HFFc6 (cell line): Measurements from ENCODE around the gene METTL1. TPM values are rescaled to one million over a fixed set of nuclear protein-coding genes. Genes with fewer than 3 reads are reported as not detected.
A peak's percentile ranks its signal among the peaks of the same experiment; 100 is the strongest.

Experiments used
- DNase-seq: peaks from one replicate; pipeline ENCODE4 v3.0.0-alpha.2; 2018
- H3K27ac Mint-ChIP-seq: 2 replicates; pipeline ENCODE4 v1.8.0; 2020; ENCODE audit warnings: mild to moderate bottlenecking, mixed read lengths
- H3K27me3 Mint-ChIP-seq: 2 replicates; pipeline ENCODE4 v1.8.0; 2021; ENCODE audit warnings: mild to moderate bottlenecking, moderate library complexity, mixed read lengths; ENCODE audit not compliant: insufficient read depth
- H3K36me3 Mint-ChIP-seq: 2 replicates; pipeline ENCODE4 v1.8.0; 2021; ENCODE audit warnings: low read depth, mixed read lengths
- H3K4me1 Mint-ChIP-seq: 2 replicates; pipeline ENCODE4 v1.8.0; 2020; ENCODE audit warnings: low read depth, mixed read lengths
- H3K4me3 Mint-ChIP-seq: 2 replicates; pipeline ENCODE4 v1.8.0; 2020; ENCODE audit warnings: mild to moderate bottlenecking, moderate library complexity, mixed read lengths
- H3K9me3 Mint-ChIP-seq: 2 replicates; pipeline ENCODE4 v1.8.0; 2020; ENCODE audit warnings: mild to moderate bottlenecking, mixed read lengths
- total RNA-seq, 6 experiments: library from RNA; stranded (reverse); fragmentation: NEBNext Ultra II Directional; extraction: Animal tissue kit (Norgen Biotek cat#: 25700); gene quantifications; 2 replicates in 1 of 6; 3 replicates in 5 of 6; pipeline ENCODE4 v1.2.3, GENCODE V29; 2021
- TF ChIP-seq, protein P1 (sequence below): fragments of 200-600 bp; sonication (generic); IDR thresholded peaks from 2 replicates; pipeline ENCODE4 v1.5.0; 2021; ENCODE audit warnings: antibody characterized with exemption, mild to moderate bottlenecking

Gene METTL1
- total RNA-seq, 6 experiments from 2014 or later, result 30.0 to 41.8 (median 36.0) TPM

DNA sequence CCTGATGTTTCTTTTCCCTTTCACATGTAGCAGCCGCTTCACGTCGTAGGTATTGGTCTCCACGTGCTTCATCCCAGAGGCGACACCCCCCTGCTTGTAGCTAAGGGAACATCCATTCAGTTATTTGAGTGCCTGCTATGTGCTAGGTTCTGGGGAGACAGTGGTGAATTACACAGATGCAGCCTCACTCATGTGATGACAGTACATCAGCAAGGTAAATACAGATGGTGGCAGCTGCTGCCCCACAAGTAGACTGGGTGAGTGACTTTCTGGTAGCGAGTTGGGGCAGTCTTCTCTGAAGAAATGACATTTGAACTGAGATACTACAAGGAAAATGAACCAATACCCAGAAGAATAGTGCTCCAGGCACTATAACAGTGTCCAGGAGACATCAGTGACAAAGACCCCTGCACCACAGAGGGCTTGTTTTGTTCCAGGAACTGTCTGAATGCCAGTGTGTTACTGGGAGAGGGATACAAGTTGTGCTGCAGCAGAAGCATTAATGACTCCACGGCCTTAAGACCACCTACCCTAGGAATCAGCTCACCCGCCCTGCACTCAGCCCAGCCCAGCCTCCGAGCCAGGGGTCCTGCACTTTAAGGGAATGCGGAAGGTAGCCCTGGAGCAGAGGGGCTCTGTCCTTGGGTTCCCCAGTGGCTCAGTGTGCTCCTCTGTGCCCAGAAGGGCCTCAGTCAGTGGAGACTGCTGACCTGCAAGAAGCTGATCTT, 39.3 kb upstream of the METTL1 start:
- Mint-ChIP-seq H3K36me3 (0 out of 2 replicates have a peak, but pooled peaks cover 4% of the 10 kb centered on the region), H3K27me3 (no peaks in the 10 kb centered on the region), H3K9me3 (no peaks in the 10 kb centered on the region), H3K27ac (no peak overlapping the region), H3K4me1 (peaks cover 9% of the 10 kb centered on the region), H3K4me3 (no peak overlapping the region)
- TF ChIP-seq, protein P1, sequence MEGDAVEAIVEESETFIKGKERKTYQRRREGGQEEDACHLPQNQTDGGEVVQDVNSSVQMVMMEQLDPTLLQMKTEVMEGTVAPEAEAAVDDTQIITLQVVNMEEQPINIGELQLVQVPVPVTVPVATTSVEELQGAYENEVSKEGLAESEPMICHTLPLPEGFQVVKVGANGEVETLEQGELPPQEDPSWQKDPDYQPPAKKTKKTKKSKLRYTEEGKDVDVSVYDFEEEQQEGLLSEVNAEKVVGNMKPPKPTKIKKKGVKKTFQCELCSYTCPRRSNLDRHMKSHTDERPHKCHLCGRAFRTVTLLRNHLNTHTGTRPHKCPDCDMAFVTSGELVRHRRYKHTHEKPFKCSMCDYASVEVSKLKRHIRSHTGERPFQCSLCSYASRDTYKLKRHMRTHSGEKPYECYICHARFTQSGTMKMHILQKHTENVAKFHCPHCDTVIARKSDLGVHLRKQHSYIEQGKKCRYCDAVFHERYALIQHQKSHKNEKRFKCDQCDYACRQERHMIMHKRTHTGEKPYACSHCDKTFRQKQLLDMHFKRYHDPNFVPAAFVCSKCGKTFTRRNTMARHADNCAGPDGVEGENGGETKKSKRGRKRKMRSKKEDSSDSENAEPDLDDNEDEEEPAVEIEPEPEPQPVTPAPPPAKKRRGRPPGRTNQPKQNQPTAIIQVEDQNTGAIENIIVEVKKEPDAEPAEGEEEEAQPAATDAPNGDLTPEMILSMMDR, result no peak
- DNase-seq, result no peak

DNA sequence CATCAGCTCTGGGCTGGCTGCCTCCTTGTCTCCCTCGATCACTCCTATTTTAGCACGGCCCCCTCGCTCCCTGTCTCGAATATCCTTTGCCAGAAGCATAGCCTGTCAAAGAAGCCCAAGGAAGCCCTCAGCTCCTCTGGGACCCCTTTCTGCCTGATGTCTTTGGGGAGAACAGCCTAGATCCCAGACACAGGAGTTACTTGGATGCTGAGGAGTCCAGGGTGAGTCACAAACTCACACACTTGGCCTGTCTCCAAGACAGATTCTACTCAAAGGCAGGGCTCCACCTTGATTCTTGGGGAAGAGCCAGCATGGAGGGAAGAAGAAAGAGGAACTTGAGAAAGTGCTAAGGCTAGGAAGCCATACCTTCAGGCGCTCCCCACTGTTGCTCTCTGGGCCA, 38.5 kb upstream of the METTL1 start:
- 0 out of 2 replicates have a peak, but pooled peaks cover 4% of the 10 kb centered on the region for H3K36me3 Mint-ChIP-seq
- no peaks in the 10 kb centered on the region for H3K27me3 Mint-ChIP-seq
- H3K27ac Mint-ChIP-seq, result no peak overlapping the region
- no peaks in the 10 kb centered on the region for H3K9me3 Mint-ChIP-seq
- TF ChIP-seq, protein P1, result no peak
- DNase-seq, result peak; percentile 48
- no peak overlapping the region for H3K4me3 Mint-ChIP-seq
- H3K4me1 Mint-ChIP-seq, result peaks cover 8% of the 10 kb centered on the region

DNA sequence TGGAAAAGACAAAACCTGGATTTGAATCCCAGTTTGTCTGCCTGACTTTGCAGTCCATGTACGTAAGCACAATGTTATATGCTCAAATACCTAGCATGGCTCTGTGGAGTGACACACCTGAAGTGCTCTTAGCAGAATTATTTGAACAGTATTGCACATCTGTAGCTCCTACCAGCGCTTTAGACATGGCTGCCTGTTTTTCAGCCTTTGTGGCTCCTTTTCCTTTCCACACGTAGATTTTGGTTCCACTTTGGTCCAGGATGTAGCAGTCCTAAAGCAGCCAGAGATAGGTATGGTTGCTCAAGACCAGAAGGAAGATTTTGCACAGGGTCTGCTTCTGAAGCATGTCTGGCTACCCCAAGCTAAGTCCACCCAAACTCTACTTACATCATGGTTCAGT, 37.5 kb upstream of the METTL1 start:
- 0 out of 2 replicates have a peak, but pooled peaks cover 4% of the 10 kb centered on the region for H3K36me3 Mint-ChIP-seq
- H3K27me3 Mint-ChIP-seq, result no peaks in the 10 kb centered on the region
- TF ChIP-seq, protein P1, result no peak
- no peak for DNase-seq
- peaks cover 8% of the 10 kb centered on the region for H3K4me1 Mint-ChIP-seq
- H3K4me3 Mint-ChIP-seq, result no peak overlapping the region
- H3K27ac Mint-ChIP-seq, result no peak overlapping the region
- H3K9me3 Mint-ChIP-seq, result no peaks in the 10 kb centered on the region

DNA sequence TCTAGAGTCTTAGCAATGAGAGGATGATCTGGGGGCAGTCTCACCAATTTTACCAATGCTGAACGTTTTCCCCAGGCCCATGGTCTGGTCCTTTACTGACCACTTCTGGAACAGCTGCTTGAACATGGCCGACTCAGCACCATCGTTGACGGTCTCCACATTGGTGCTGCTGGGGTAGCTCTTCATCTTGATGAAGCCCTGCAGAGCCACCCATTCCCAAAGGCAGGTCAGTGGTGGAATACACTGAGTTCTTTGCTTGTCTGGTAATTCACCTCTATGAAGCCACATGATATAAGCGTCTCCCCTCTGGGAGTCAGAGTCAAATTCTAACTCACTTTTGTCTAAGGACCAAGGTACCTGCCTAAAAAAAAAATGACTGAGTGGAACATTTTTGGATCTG, 36.4 kb upstream of the METTL1 start:
- no peak for DNase-seq
- no peaks in the 10 kb centered on the region for H3K9me3 Mint-ChIP-seq
- H3K27me3 Mint-ChIP-seq, result no peaks in the 10 kb centered on the region
- no peak overlapping the region for H3K27ac Mint-ChIP-seq
- peaks cover 8% of the 10 kb centered on the region for H3K4me1 Mint-ChIP-seq
- H3K4me3 Mint-ChIP-seq, result no peak overlapping the region
- H3K36me3 Mint-ChIP-seq, result 0 out of 2 replicates have a peak, but pooled peaks cover 4% of the 10 kb centered on the region
- TF ChIP-seq, protein P1, result no peak

DNA sequence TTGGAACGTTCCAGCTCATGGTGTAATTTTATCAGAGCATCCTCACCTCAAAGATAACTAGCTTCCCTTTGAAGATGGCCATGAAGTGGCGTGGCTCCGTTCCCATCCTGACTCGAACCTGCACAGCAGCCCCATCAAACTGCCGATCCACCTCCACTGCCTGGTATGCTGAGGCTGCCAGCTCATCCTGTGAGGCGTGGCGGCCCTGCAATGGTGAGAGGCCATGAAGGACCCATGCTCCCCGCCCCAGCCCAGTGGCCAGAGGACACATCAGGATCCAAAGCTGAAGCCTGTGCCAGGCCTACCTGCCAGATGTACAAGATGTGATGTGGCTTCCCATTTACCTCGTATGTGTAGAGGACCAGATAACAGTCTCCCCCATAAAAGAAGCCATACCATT, 35.4 kb upstream of the METTL1 start:
- Mint-ChIP-seq H3K9me3 (no peaks in the 10 kb centered on the region), H3K4me3 (no peak overlapping the region)

More for the DNA sequence above, 35.4 kb upstream of the METTL1 start:
- no peak for DNase-seq
- peaks cover 8% of the 10 kb centered on the region for H3K4me1 Mint-ChIP-seq
- H3K27ac Mint-ChIP-seq, result no peak overlapping the region
- H3K36me3 Mint-ChIP-seq, result 0 out of 2 replicates have a peak, but pooled peaks cover 4% of the 10 kb centered on the region
- TF ChIP-seq, protein P1, result no peak
- no peaks in the 10 kb centered on the region for H3K27me3 Mint-ChIP-seq
